ENCODE data around the gene RNU6-9.

Gene RNU6-9

DNA sequence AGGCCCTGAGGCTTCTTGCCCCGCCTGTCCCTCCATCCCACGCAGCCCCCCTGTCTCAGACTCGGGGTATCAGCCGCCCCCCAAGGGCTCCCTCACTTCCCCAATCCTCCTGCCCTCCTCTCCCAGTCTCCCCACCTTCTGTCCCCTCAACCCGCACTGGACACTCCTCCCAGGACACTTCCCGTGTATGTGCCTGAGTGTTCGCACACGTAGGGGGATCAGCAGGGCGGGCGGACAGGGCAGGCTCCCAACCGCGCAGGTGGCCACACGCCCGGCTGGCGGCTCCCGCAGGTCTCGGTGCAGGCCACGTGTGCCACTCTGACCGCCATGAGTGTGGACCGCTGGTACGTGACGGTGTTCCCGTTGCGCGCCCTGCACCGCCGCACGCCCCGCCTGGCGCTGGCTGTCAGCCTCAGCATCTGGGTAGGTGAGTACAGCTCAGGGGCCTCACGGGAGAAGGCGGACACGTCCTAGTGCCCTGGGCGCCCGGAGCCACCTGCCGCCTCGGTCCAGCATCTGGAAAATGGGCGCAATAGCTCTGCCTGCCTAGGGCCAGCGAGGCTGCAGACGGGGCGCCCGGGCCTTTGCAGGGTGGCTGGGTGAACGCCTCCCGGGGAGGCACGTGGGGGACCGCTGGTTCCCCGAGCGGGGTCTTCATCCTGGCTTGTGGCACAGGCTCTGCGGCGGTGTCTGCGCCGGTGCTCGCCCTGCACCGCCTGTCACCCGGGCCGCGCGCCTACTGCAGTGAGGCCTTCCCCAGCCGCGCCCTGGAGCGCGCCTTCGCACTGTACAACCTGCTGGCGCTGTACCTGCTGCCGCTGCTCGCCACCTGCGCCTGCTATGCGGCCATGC is 26.1 kb downstream of the RNU6-9 start:
- DNase-seq = peak; percentile 46

DNA sequence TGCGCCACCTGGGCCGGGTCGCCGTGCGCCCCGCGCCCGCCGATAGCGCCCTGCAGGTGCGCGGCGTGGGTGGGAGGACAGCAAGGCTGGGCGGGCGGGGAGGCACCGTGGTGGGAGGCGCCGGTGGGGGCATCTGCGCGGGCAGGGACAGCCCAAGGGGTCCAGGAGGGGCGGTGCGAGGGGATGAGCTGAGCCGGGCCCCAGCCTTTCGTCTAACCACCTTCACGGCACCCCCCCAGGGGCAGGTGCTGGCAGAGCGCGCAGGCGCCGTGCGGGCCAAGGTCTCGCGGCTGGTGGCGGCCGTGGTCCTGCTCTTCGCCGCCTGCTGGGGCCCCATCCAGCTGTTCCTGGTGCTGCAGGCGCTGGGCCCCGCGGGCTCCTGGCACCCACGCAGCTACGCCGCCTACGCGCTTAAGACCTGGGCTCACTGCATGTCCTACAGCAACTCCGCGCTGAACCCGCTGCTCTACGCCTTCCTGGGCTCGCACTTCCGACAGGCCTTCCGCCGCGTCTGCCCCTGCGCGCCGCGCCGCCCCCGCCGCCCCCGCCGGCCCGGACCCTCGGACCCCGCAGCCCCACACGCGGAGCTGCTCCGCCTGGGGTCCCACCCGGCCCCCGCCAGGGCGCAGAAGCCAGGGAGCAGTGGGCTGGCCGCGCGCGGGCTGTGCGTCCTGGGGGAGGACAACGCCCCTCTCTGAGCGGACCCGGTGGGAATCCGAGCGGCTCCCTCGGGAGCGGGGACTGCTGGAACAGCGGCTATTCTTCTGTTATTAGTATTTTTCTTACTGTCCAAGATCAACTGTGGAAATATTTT is 27.0 kb downstream of the RNU6-9 start:
- DNase-seq = peak; percentile 67

DNA sequence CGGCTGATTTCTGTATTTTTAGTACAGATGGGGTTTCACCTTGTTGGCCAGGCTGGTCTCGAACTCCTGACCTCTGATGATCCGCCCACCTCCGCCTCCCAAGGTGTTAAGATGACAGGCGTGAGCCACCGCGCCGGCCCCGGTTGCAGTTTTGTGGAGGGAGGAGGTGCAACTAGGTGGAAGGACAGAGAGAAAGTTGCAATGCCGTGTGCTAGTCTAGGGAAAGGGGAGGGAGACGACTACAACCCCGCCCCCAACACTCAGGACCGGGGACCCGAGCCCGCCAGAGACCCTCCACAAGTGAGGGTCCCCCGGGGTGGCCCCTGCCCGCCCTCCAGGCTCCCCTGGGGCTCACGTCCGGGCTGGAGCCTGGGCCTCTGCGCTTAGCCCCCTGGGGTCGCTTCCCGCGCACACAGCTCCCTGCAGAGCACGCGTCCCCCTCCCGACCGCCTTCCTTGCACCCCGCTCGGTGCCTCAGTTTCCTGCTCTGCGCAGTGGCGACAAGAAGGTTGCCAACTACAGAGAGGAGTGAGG is 31.3 kb downstream of the RNU6-9 start:
- DNase-seq = no peak

DNA sequence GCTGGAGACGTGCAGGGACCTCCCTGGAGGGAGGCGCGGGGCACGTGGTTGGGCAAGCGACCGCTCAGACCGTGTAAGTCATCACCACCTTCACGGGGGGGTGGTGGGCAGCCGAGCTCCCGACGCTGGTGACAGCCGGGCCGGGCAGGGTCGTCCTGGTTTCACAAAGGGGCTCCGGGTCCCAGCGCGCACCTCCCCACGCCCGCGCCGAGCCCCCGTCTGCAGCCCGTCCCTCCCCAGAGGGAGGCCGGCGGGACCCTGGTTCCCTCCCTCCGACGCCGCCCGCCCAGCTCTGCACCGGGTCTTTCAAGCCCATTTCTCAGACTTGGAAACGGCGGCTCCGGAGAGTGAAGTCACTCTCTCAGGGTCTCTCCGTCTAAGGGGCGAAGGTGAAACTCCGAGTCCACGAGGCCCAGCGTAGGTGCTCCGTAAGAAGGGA is 31.8 kb downstream of the RNU6-9 start:
- DNase-seq = no peak

DNA sequence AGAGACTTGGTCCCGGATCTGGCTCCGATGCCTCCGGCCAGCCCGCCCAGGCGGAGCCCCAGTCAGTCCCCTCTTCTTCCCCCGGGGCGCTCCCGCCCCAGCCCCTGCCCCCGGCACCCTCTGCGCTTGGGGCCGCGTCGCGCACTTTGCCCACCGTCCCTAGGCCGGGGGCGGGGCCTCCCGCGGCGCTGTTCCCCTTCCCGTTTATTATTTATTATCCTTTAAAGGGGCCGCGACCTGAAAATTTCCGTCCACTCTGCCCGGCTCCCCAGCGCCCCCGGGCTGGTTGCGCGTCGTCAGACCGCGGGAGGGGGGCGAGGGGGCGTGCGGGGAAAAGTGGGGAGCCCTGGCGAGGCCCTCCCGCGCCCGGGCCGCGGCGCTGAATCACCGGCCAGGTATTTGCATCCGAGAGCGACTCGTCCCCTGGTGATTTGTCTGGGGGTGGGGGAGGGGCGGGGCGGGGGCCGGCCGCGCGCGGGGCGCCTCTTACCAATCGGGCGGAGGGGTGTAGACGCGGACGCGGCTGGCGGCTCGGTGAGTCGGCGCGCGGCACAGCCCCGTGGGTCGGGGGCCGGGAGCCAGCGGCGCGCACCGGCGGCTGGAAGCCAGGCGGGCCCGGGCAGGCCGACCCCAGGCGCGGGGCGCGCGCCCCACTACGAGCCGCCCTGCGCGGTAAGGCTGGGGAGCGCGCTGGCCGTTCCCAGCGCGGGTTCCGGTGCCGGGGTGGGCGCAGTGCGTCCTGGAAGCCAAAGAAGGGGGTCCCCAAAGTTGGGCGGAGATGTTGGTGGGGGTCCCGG is 32.4 kb downstream of the RNU6-9 start, which contains the start of gene ARID3A:
TSS of gene ARID3A (plus strand) at position 510 of the 797 bp plus-strand sequence. CDS start 3,494 bp downstream, outside the sequence.
- peak; percentile 75 for DNase-seq

DNA sequence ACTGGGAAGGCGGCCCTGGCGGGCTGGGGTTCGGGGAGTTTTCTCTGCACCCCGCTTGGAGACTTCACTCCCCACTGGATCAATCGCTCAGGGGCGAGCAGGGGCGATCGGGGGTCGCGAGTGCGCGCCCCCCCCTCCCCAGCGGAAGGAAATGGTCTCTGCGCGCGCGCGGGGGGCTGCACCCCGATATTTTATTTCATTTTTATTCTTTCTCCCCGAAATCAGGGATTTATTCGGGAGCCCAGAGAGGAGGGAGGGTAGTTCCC is 33.0 kb downstream of the RNU6-9 start:
- DNase-seq = no peak

DNA sequence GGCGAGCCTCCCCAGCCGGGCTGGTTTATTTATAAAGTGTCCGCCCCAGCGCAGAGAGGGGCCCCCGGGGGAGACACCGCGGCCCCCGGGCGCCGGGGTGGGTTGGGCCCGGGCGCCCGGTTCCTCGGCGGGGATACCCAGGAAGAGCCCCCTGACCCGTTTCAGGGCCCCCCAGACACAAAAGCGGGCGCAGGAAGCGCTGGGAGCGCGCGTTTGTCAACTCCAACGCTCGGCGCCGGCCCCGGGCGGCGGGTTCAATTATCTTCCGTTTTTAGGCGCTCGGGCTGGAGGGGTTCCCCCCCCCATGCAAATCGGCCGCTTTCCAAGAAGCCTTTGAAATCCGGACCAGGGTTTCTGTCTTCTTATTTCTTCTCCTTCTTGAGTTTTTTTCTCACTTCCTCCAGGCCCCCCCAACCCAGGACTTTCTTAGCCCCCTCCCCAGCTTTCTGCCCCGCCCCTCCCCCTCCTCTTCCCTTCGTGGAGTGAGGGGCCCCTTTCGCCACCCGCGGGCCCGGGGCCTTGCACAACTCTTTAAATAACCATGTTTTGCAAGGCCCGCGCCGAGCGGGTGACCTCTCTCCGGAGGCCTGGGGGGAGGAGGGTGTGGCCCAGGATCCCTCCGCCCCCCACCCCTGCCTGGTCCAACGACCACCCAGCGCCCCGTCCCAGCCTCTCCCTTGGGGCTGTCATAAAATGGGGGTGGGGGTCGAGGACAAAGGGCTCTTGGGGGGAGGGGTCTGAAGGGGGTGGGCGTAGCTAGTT is 33.5 kb downstream of the RNU6-9 start:
- DNase-seq = peak; percentile 30

DNA sequence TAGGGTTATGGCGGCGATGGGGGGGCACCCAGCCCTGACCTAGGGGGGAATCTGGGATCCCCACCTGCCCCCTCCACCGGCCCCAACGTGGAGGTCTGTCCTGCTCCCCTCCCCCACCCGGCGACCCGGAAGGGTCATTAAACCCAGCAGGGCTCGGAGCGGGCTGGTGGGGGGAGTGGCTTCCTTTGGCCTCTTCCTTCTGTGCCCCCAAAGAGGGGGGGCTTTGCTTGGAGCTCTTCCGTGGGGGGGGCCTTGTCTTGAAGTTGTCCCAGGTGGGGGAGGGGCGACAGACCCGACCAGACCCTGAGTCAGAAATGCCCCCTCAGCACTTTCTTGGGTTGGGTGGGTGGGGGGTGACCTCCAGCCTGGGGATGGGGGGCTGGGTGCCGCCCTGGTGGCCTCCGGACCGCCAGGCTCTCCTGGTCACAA is 34.1 kb downstream of the RNU6-9 start:
- no peak for DNase-seq

DNA sequence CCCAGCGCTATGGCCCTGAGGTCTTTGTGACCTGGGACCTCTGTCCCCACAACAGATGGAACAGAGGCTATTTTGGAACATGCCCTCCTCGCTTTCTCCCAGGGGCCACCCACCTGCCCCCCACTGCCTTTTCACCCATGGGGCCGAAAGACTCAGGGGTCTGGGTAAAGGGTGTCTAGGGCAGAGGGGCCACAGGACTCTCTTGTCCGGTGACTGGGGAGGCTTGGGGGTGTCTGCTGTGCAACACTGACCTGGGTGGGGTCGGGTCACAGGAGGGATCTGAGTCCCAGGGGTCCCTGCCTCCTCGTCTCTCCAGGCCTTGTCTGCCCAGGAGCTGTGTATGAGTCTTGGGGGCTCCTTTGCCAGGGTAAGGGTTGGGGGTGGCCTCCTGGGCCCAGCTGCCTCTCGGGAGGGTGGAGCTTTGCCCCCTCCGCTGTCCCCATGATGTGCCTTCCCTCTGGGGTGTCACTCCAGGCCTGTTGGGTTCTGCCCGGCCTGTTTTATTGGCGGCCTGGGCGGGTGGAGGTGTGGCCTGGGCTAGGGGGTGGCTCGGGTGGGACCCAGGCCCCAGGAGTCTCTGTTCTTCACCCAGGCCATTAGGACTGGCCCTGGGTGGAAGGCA is 34.6 kb downstream of the RNU6-9 start:
- no peak for DNase-seq

DNA sequence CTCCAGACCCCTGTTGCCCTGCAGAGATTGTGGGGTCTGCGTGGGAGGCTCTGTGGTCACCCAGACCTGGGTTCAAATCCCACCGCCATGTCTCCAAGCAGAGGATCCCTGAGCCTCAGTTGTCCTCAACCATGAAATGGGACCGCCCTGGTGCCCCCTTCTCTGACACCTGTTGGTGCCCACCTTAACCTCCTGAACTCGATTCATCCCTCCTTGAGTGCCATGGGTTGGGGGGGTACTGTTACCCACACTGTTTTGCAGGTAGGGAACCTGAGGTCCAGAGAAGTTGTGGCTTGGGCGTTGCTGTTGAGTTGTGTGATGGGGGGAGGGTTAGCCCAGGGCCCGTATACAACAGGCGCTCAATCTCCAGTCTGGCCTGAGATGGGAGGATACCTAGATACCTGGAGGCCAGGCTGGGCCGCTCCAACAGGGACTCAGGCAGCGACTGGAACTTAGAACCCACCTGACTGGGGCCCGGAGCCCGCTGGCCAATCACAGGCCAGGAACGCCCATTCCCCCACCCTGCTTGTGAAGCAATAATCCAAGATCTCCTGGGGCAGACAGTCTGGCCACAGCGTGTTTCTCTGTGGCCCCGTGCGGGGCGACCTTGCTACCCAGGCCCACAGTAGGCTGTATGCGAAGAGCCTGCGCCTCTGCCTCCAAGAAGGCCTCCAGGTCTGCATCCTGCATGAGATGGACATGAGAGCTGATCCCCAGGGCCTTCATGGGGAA is 35.4 kb downstream of the RNU6-9 start:
- DNase-seq = no peak

DNA sequence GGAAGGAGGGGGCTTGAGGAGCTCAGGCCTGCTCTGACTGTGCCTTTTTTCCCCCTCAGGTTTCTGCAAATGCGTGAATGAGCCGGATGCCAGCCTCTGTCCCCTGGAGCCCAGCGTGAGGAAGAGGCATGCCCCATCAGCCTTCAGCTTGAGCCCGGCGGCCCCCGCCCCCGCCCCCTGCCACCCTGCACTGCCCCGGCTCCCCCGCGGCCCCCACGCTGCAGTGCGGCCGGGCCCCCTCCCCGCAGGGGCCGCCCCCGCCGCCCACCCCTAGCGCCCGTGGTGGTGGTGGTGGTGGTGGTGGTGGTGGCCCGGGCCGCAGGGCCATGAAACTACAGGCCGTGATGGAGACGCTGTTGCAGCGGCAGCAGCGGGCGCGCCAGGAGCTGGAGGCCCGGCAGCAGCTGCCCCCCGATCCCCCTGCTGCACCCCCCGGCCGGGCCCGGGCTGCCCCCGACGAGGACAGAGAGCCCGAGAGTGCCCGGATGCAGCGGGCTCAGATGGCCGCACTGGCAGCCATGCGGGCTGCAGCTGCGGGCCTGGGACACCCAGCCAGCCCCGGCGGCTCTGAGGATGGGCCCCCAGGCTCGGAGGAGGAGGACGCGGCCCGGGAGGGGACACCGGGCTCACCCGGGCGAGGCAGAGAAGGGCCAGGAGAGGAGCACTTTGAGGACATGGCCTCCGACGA is 36.1 kb downstream of the RNU6-9 start:
- DNase-seq = no peak

DNA sequence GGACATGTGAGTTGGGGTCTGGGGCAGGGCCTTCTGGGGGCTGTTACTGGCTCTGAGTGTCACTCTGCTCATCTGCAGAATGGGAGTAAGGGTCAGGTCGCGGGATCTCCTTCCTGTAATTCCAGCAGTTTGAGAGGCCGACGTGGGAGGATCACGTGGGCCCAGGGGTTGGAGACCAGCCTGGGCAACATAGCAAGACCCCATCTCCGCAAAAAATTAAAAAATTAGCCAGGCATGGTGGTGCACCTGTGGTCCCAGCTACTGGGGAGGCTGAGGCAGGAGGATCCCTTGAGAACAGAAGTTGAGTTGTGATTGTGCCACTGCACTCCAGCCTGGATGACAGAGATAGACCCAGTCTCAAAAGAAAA is 36.6 kb downstream of the RNU6-9 start:
- no peak for DNase-seq

DNA sequence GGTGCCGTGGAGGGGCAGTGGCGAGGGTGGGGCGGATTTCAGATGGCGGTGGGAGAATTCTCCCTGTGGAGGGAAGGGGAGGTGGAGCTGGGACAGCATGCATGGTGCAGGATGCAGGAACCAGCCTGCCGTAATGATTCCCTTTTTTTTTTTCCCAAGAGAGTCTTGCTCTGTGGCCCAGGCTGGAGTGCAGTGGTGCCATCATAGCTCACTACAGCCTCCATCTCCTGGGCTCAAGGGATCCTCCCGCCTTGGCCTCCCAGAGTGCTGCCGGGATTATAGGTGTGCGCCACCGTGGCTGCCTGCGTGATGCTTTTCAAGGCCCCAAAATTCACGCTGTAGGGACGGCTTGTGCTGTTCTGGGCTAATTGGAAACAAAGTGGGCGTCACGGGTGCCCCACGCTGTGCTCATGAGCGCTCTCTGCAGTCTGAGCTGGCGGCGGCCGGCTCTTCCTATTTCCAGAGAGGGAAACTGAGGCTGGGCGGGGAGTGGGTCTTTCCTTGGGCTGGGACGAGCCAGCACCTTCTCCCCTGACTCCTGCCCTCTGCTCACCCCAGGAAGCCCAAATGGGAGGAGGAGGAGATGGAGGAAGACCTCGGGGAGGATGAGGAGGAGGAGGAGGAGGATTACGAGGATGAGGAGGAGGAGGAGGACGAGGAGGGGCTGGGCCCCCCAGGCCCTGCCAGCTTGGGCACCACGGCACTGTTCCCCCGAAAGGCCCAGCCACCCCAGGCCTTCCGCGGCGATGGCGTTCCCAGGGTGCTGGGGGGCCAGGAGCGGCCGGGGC is 38.8 kb downstream of the RNU6-9 start:
- DNase-seq = no peak

DNA sequence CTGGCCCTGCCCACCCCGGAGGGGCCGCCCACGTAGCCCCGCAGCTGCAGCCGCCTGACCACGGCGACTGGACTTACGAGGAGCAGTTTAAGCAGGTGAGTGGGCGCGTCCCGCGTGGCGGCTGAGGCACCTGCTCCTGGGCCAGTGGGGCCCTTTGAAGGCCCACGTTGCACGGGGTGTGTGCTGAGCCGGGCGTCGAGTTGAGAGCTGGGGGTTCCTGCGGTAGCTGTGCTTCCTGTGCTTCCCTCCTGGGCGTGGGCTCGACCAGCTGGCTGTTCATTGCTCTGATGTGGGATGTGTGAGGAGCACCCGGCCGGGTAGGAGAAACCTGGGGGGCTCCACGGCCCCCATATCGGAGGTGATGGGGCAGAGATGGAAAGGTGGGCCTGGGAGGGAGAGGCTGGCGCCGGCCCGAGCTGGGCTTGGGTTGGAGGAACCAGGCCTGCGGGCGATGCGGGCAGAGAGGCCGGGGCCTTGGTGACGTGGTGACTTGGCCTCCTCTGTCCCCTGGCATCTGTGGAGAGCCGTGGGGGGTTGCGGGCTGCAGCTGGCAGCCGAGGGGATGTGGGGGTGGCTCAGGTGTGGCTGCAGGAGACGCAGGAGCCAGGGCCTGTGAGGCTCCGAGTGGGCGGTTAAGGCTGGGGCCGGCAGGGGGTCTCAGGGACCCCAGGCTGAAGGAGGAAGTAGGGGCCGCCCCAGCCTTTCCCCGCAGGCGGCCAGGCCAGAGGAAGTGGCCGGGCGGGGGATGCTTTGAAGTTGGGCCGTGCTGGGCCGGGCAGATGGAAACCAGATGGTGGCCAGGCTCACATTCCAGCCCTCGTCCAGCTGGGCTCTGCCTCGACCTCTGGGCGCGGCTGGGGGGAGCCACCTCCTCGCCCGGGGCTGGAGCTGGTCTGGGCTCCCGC is 39.6 kb downstream of the RNU6-9 start:
- DNase-seq = peak; percentile 34

DNA sequence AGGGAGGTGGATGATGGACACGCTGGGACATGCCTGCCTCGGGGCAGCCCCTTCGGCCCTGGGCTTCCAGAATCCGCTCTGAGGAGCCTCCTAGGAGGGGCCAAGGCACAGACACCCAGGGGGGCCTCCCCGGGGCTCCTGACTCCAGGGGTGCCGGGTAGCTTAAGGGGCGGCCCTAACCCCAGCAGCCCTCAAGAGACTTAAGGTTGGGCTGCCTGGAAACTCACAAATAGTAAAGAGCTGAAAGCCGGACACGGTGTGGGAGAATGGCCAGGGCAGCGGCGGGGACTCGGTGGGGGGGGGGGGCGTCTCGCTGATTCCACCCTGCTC is 40.2 kb downstream of the RNU6-9 start:
- no peak for DNase-seq

DNA sequence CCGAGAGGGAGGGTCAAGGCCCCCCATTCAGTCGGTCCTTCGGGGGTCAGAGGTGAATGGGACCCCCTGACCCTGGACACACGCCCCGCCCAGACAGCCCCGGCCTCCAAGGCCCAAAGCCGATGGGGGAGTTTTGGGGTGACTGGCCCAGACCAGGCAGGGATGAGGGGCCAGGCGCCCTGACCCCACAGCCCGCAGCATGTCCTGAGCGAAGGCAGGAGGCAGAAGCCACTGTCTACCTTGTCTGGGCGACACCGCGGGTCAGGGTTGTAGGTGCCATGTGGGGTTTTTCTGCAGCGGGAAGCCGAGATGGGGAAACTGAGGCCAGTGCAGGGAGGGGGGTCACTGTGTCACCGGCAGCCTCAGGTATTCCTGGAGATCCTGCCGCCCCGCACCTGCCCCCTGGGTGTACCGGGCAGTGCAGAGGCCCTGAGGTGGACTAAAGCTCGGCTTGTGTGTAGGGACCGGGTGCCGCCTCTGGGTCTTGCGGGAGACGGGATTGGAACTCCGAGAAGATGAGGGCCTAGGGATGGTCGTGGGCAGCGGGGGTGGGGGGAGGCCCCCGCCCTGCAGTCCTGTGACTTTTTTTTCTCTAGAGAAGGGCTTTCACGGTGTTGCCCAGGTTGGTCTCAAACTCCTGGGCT is 41.0 kb downstream of the RNU6-9 start:
- no peak for DNase-seq

DNA sequence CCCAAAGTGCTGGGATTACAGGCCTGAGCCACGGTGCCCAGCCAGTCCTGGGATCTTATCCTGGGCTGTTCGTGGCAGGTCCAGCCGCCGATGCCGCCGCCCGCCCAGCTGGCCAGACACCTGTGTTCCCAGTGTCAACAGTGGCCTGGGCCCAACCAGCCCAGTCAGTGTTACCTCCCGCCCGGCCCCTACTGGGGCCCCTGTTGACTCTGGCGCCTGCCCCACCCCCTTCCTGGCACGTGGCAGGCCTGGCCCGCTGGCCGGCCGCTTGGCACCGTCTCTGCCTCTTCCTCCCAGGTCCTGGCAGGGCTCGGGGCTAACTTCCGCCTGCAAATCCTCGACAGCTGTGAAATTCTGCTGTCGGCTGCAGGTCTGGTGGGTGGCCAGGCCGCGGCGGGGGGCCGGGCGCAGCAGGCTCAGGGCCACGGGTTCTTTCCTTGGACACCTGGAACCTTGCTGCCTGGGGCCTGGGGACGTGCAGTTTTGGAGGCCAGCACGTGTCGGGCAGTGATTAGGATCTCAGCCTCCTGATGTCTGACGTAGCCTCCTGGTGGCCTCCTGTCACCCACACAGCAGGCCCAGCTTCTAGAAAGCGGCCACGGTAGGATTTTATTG is 41.7 kb downstream of the RNU6-9 start:
- no peak for DNase-seq

DNA sequence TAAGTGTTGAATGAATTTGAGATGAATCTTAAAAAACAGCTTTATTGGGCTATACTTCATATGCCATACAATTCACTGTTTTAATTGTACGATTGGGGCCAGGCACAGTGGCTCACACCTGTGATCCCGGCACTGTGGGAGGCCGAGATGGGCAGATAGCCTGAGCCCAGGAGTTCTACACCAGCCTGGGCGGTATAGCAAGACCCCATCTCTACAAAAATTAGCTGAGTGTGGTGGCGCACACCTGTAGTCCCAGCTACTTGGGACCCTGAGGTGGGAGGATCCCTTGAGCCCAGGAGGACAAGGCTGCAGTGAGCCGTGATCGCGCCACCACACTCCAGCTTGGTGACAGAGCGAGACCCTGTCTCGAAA is 42.9 kb downstream of the RNU6-9 start:
- DNase-seq = no peak

All from activated CD8-positive, alpha-beta memory T cell treated with anti-CD3 and anti-CD28 coated beads, Interleukin-2, amount 50 U/mL, for 4 hours (primary cell).